CMK (cell line): ENCODE data around the gene GNAS-AS1.

ENCODE experiments used
- DNase-seq: peaks from one replicate; pipeline ENCODE4 v3.0.0-alpha.2; 2010; ENCODE audit warnings: low read depth

GNAS-AS1 gene

DNA sequence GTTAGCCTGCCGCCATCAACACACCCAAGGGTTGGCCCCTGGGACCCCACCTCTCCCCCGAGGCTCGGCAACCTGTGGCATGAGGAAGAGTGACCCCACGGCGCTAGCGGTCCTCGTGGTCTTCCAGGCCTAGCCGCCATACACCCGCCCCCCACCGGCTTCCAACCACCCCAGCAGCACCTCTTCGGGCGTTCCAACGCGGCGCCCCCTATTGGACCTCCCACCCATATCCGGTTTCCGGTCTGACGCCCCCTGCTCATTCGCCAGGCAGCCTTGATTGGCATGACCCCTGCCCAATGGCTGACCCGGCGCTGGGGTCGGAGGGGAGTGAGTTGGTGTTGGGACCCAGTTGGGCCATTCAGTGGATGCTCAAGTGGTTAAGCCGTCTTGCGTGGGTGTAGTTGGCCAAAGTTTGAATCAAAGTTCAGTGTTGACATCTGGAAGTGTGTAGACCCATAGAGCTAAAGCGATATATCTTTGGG is at the start of gene GNAS-AS1:
GNAS-AS1 (minus strand) TSS at position 210 of the 482 bp plus-strand sequence.
- DNase-seq = peak; percentile 96

GRCh38 chr20:58900397-58900796 is 49.7 kb upstream of the GNAS-AS1 start:
- no peak for DNase-seq

- no peak for DNase-seq
Observed at GRCh38 chr20:58899512-58899911, 48.8 kb upstream of the GNAS-AS1 start.

- DNase-seq = no peak
Observed at GRCh38 chr20:58898629-58899408, 48.1 kb upstream of the GNAS-AS1 start.

DNA sequence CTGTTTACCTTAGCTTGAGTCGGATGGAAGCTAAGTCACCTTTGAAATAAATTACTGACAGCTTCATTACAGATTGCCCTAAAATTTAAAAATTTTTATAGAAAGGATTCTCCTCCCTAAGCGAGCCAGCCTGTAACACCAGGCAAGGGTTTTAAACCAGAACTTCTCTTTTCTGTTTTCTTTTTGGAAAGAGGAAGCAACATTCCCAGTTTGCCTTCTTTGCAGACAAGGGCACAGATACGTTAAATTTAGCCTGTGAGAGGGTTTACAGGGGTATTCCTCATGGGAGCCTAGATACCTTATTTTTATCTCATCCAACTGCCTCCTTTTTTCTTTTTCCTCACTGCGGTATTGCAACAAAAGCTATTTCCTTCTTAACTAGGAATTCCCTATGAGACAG is 46.8 kb upstream of the GNAS-AS1 start:
- DNase-seq = no peak

DNA sequence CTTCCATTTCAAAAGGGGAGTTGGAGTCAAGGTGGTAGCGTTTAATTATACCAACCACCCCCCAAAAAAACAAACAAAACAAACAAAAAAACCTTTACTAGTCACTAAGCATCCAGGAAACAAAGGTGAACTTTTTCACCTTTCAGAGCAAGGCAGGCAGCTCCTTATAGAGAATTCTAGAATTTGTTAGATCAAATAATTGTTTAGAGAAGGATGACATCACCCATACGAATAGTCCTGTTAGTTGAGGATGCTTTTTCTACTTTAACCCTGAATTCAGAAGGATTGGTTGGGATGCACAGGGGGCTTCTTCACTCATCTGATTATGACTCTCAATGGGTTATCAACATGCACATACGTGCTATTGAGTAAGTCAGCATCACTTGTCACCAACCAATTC is 46.1 kb upstream of the GNAS-AS1 start:
- DNase-seq = no peak

GRCh38 chr20:58895448-58896180 is 44.9 kb upstream of the GNAS-AS1 start:
- no peak for DNase-seq

GRCh38 chr20:58894652-58895447 is 44.1 kb upstream of the GNAS-AS1 start:
- no peak for DNase-seq

GRCh38 chr20:58893355-58894120 is 42.8 kb upstream of the GNAS-AS1 start:
- no peak for DNase-seq

DNA sequence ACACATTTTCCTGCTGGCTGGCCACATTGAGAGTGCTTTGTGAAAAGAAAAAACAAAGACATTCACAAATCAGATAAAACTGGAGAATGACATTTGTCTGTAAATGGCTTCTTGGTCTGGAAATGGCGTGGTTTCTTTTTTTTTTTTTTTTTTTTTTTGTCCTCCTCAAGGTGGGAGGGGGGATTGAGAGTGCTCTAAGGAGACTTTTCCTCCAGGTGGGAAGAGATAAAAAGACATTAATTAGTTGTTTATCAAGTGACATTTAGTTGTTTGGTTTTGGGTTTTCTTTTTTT is 42.2 kb upstream of the GNAS-AS1 start:
- DNase-seq = no peak

DNA sequence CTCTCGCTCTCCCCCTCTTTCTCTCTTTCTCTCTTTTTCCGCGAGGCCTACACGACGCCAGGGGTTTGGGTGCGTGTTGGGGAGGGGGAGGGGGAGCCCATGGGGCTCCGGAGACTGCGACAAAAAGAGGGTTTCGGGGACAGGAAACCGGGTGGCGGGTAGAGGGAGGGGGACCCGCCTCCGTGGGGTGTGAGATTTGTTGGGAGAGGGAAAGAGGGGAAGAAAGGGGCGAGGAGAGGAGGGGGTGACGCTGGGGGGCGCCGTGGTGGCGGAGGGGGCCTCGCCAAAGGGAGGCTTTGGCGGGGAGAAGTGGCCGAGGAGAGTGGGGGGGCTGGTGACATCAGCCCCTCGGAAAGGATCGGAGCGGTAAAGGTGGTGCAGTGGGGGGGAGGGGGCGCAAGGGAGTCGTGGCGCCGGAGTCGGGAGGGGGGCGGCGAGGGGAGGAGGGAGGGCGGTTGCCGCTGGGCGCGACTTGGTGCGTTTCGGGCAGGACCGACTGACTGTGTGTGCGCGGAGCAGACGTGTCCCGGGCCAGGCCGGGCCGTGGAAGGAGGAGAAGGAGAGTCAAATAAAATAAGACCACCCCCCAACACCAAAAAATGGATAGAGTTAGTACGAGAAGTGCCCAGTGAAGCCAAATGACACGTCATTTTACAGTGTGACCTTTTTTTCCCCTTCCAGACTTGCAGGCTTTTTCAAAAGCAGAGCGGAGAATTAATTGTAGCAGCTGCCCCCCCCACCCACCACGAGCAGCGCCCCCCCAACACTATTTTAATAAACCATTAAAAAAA is 41.6 kb upstream of the GNAS-AS1 start:
- DNase-seq = peak; percentile 68

GRCh38 chr20:58891718-58892140 is 41.0 kb upstream of the GNAS-AS1 start:
- no peak for DNase-seq

- no peak for DNase-seq
Observed at GRCh38 chr20:58891086-58891717, 40.5 kb upstream of the GNAS-AS1 start.

DNA sequence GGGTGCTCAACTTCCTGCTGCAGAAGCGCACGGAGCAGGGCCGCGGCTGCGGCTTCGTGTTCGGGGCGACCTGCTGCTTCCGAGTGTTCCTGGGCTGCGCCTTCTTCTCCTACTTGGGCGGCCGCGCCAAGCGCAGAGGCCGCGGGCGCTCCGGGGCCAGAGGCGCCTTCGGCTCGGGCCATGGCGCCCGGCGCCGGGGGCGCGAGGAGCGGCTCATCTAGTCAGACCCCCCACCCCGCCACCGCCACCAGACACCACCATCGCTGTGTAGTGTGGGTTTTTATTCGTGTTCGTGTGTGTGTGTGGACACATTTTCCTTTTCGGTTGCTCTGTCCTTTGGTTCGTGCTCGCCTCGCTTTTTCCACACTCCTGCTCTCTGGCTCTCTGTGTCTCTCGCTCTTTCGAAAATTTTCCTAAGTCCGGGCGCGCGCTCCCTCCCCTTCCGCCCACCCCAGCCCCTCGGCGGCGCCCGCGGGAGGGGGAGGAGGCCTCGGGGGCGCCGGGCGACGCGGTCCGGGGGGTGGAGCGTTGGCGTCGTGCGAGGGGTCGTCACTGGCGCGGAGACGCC is 39.9 kb upstream of the GNAS-AS1 start:
- DNase-seq = no peak

- no peak for DNase-seq
Observed at GRCh38 chr20:58889798-58890517, 39.3 kb upstream of the GNAS-AS1 start.

GRCh38 chr20:58889334-58889760 is 38.6 kb upstream of the GNAS-AS1 start:
- DNase-seq = no peak

- DNase-seq = peak; percentile 75
Observed at GRCh38 chr20:58888521-58889333, 38.0 kb upstream of the GNAS-AS1 start.

- no peak for DNase-seq
Observed at GRCh38 chr20:58888103-58888502, 37.4 kb upstream of the GNAS-AS1 start.

DNA sequence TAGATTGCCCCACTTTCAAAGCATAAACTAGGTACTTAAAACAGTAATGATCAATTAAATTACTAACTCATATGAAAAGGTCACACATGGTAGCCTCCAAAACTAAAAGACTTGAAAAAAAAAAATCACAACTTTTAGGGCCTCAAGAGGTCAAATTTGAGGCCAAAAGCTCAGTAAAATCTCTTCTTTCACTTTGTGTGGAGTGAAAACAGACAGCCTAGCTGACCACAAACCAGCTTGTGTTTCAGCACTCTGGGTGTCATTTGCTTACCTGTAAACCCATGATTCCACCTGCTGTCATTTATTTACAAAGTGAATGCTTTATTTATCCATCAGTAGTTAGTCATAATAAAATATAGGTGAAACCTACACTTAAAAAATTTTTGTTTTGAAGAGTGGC is 35.8 kb upstream of the GNAS-AS1 start:
- no peak for DNase-seq
